Heart right ventricle (tissue), 16 donors: ENCODE measurements around the gene USP28. TPM values are rescaled to one million over a fixed set of nuclear protein-coding genes. Genes with fewer than 3 reads are reported as not detected.
"Not testable (repeated sequence)": the region's sequence is repeated elsewhere in the genome, so short reads cannot be mapped to it uniquely, and the experiment has no call there.

Experiments
- ATAC-seq, 8 donors: fragments of 200-7000 bp; cut with Tn5 transposase; one replicate each; pipeline ENCODE4 v1.9.1; 2020; ENCODE audit warnings: mild to moderate bottlenecking in 8 of 8, moderate library complexity in 8 of 8, moderate number of reproducible peaks in 1 of 8
- DNase-seq, 2 donors: peaks; one replicate each; pipeline ENCODE4 v3.0.0-alpha.2; 2020
- H3K27ac ChIP-seq, 10 donors: fragments of 200-600 bp; sonication (generic) in 2 of 10; one replicate each; pipeline versions ENCODE4 v1.5.0 to v1.8.0; 2020 to 2022; ENCODE audit warnings: mild to moderate bottlenecking in 3 of 10
- H3K27me3 ChIP-seq, 7 donors: fragments of 200-600 bp; one replicate each; pipeline ENCODE4 v1.8.0; 2021 to 2022; ENCODE audit warnings: mild to moderate bottlenecking in 2 of 7
- H3K36me3 ChIP-seq, 9 donors: fragments of 200-600 bp; sonication (generic) in 1 of 9; one replicate each; pipeline versions ENCODE4 v1.5.0 to v1.8.0; 2020 to 2022; ENCODE audit warnings: mild to moderate bottlenecking in 2 of 9
- H3K4me1 ChIP-seq, 9 donors: fragments of 200-600 bp; sonication (generic) in 1 of 9; one replicate each; pipeline versions ENCODE4 v1.5.0 to v1.8.0; 2020 to 2022; ENCODE audit warnings: mild to moderate bottlenecking in 4 of 9
- H3K4me3 ChIP-seq, 10 donors: fragments of 200-600 bp; sonication (generic) in 2 of 10; one replicate each; pipeline versions ENCODE4 v1.5.0 to v1.8.0; 2020 to 2022; ENCODE audit warnings: mild to moderate bottlenecking in 7 of 10, moderate library complexity in 2 of 10
- H3K9me3 ChIP-seq, 11 donors: fragments of 200-600 bp in 10 of 11; sonication (generic) in 2 of 11; one replicate each; pipeline versions ENCODE4 v1.5.0 to v1.8.0; 2013 to 2022; ENCODE audit warnings: mild to moderate bottlenecking in 2 of 11, control low read depth in 1 of 11, moderate library complexity in 1 of 11
- CTCF ChIP-seq, 9 donors: fragments of 200-600 bp; sonication (generic) in 2 of 9; IDR thresholded peaks; one replicate each; pipeline versions ENCODE4 v1.5.0 to v1.8.0; 2021 to 2022; ENCODE audit warnings: antibody characterized with exemption in 9 of 9, mild to moderate bottlenecking in 5 of 9, moderate library complexity in 1 of 9
- WGBS, 2 donors: extraction: QIAGEN DNeasy Blood & Tissue Kit; methylation state at CpG; one replicate each; pipeline ENCODE4 v1.1.7; 2013; ENCODE audit warnings: inconsistent platforms in 1 of 2; 5-methylcytosine and 5-hydroxymethylcytosine counted together
- intact Hi-C, 10 donors: fragments of 100-400 bp; cut with DNase I; formaldehyde crosslinking; loops; one replicate each; pipeline versions ENCODE4 v1.11.1 to v1.14.2; 2022
- polyA plus RNA-seq, 2 donors: library from polyadenylated mRNA; stranded (reverse); fragments of 200-250 nt; gene quantifications; one replicate each; pipeline ENCODE4 v1.2.3, GENCODE V29; 2013
- total RNA-seq, 10 donors: library from RNA; stranded (reverse); fragmentation: NEBNext Ultra II Directional in 3 of 10; extraction: Animal tissue kit (Norgen Biotek cat#: 25700) in 3 of 10; gene quantifications; one replicate each; pipeline versions ENCODE4 v1.2.1 to v1.2.4, GENCODE V29; 2021 to 2023
- donor health status: Arrhythmogenic right ventricular cardiomyopathy.
- donor health status: ischemic (EF 13 %, LVEDD 7.1; RV severe dilation, severe dysfunction).
- donor health status: healthy with polysubstance abuse.
- donor health status: DM: no; HTN: yes; CAD: no.
- donor health status: DM: no; HTN: no; CAD: no.
- donor health status: ischemic (EF 25% LVEDD 6.9; RV normal size, moderate dysfunction).
- donor health status: ischemic (EF 25% LVEDD 5.7; RV mildly dilated, moderate dysfunction).
- donor health status: healthy.
- donor health status: DM: yes; HTN: yes; CAD: no.
- donor health status: Ischemic cardiomyopathy.
- donor health status: ischemic (EF 35%, LVEDD 5.7; RV mildly dilated, moderate dysfunction).
- donor health status: nonischemic (EF 11% LVEDD 7.7; RV severe dilation, severe dysfunction).
- donor health status: DM: yes; HTN: yes; CAD: no.
- donor health status: PGD.
- donor health status: ischemic (EF 29% LVEDD 5.4; RV normal size, mild dysfunction).
- donor health status: nonischemic (EF 23%, LVEDD 6.1; RV moderate dilation, normal function).

USP28 gene
- total and polyA plus RNA-seq, 12 donors, result 29.2 to 174 (median 132) TPM

GRCh38 chr11:113884361-113884836, 9.0 kb upstream of the USP28 start:
- H3K4me1 ChIP-seq, result no peaks in the 10 kb centered on the region
- no peak for TF ChIP-seq CTCF (IDR thresholded peaks at IDR 0.05)
- ATAC-seq (no peak), DNase-seq (no peak)
- intact Hi-C loops, result no loop called here
- no peaks in the 10 kb centered on the region for H3K27me3 ChIP-seq
- WGBS, 2 donors, result 71 to 77% methylated on average over 7 of the region's 7 CpGs
- H3K27ac ChIP-seq, result no peak overlapping the region
- no peaks in the 10 kb centered on the region for H3K36me3 ChIP-seq
- no peaks in the 10 kb centered on the region for H3K9me3 ChIP-seq
- no peak overlapping the region for H3K4me3 ChIP-seq

- Histone ChIP-seq H3K36me3 (no peaks in the 10 kb centered on the region), H3K4me1 (peaks cover 0 to 6% (median 0%) of the 10 kb centered on the region in 9 donors), H3K4me3 (no peak overlapping the region), H3K27me3 (no peaks in the 10 kb centered on the region), H3K9me3 (no peaks in the 10 kb centered on the region), H3K27ac (no peak overlapping the region)
- 70 to 74% methylated on average over 1 of the region's 1 CpG for whole genome bisulfite sequencing, 2 donors
- ATAC-seq (no peak), DNase-seq (no peak)
- intact Hi-C loops, result no loop called here
- TF ChIP-seq CTCF (IDR thresholded peaks at IDR 0.05), result no peak
Measured at GRCh38 chr11:113881856-113882255, 6.5 kb upstream of the USP28 start.

GRCh38 chr11:113880971-113881370, 5.6 kb upstream of the USP28 start:
- Histone ChIP-seq H3K36me3 (no peaks in the 10 kb centered on the region), H3K9me3 (no peaks in the 10 kb centered on the region), H3K4me1 (peaks cover 0 to 10% (median 0%) of the 10 kb centered on the region in 9 donors), H3K27ac (no peak overlapping the region), H3K27me3 (no peaks in the 10 kb centered on the region), H3K4me3 (no peak overlapping the region)
- DNase-seq, result no peak
- intact Hi-C loops, result no loop called here
- WGBS, 2 donors, result 66 to 76% methylated on average over 4 of the region's 4 CpGs
- no peak for ATAC-seq
- TF ChIP-seq CTCF (IDR thresholded peaks at IDR 0.05), result no peak

- intact Hi-C loops, result loop anchor here in 3 of 10 donors (10.0 kb wide), 2 partner anchors 295 to 315 kb away; no protein-coding TSS in a partner anchor
- not testable (repeated sequence) for H3K36me3 ChIP-seq, H3K9me3 ChIP-seq, H3K4me3 ChIP-seq, H3K27me3 ChIP-seq, H3K27ac ChIP-seq, ATAC-seq, DNase-seq
- 95 to 96% methylated on average over 4 of the region's 4 CpGs for WGBS, 2 donors
- H3K4me1 ChIP-seq, result peaks cover 0 to 13% (median 2%) of the 10 kb centered on the region in 9 donors
Measured at GRCh38 chr11:113879446-113879845, 4.1 kb upstream of the USP28 start.

GRCh38 chr11:113877670-113878055, 2.3 kb upstream of the USP28 start:
- Histone ChIP-seq H3K4me3 (no peak overlapping the region), H3K27ac (no peak overlapping the region), H3K9me3 (no peaks in the 10 kb centered on the region), H3K27me3 (no peaks in the 10 kb centered on the region), H3K36me3 (no peaks in the 10 kb centered on the region), H3K4me1 (peaks cover 0 to 31% (median 15%) of the 10 kb centered on the region in 9 donors)
- ATAC-seq (no peak), DNase-seq (no peak)
- intact Hi-C loops, result loop anchor here in 3 of 10 donors (10.0 kb wide), 2 partner anchors 297 to 317 kb away; no protein-coding TSS in a partner anchor
- no peak for TF ChIP-seq CTCF (IDR thresholded peaks at IDR 0.05)
- 66 to 68% methylated on average over 5 of the region's 5 CpGs for WGBS, 2 donors
